ACHN (cell line): ENCODE data around the gene NPAS3.

Experiments used
- DNase-seq: peaks from one replicate; pipeline ENCODE4 v3.0.0-alpha.2; 2015
- in situ Hi-C: cut with HindIII; loops from 2 replicates; pipeline ENCODE4 v1.10.0; 2017; ENCODE audit warnings: low sequenced_read_pairs, low pct_ligation_motif_present, low pct_unique_long_range_greater_than_20kb

NPAS3 gene

GRCh38 chr14:33461036-33461435 is 522.4 kb downstream of the NPAS3 start:
- in situ Hi-C loops: no loop called here

GRCh38 chr14:33463731-33464130 is 525.1 kb downstream of the NPAS3 start:
- in situ Hi-C loops: no loop called here
- no peak for DNase-seq

More at GRCh38 chr14:33461036-33461435, 522.4 kb downstream of the NPAS3 start:
- no peak for DNase-seq

- in situ Hi-C loops: no loop called here
- DNase-seq: no peak
Observed at GRCh38 chr14:33464254-33464962, 525.7 kb downstream of the NPAS3 start.

- DNase-seq: no peak
- in situ Hi-C loops: no loop called here
Observed at GRCh38 chr14:33465846-33466700, 527.4 kb downstream of the NPAS3 start.

- in situ Hi-C loops: no loop called here
- DNase-seq: no peak
Observed at GRCh38 chr14:33467971-33468370, 529.3 kb downstream of the NPAS3 start.

- in situ Hi-C loops: no loop called here
Observed at GRCh38 chr14:33469898-33470297, 531.2 kb downstream of the NPAS3 start.

GRCh38 chr14:33471776-33472175 is 533.1 kb downstream of the NPAS3 start:
- DNase-seq: no peak
- in situ Hi-C loops: no loop called here

More at GRCh38 chr14:33469898-33470297, 531.2 kb downstream of the NPAS3 start:
- no peak for DNase-seq

GRCh38 chr14:33475623-33476022 is 536.9 kb downstream of the NPAS3 start:
- peak; percentile 49 for DNase-seq
- in situ Hi-C loops: no loop called here

- no peak for DNase-seq
- in situ Hi-C loops: no loop called here
Observed at GRCh38 chr14:33477797-33478196, 539.1 kb downstream of the NPAS3 start.

- in situ Hi-C loops: no loop called here
- DNase-seq: no peak
Observed at GRCh38 chr14:33480071-33480886, 541.6 kb downstream of the NPAS3 start.

- no peak for DNase-seq
- in situ Hi-C loops: no loop called here
Observed at GRCh38 chr14:33480887-33481184, 542.2 kb downstream of the NPAS3 start.

GRCh38 chr14:33483110-33483509 is 544.4 kb downstream of the NPAS3 start:
- in situ Hi-C loops: no loop called here
- DNase-seq: no peak

GRCh38 chr14:33483541-33483940 is 544.9 kb downstream of the NPAS3 start:
- DNase-seq: no peak
- in situ Hi-C loops: no loop called here

GRCh38 chr14:33484264-33484663 is 545.6 kb downstream of the NPAS3 start:
- no peak for DNase-seq
- in situ Hi-C loops: no loop called here

- no peak for DNase-seq
- in situ Hi-C loops: no loop called here
Observed at GRCh38 chr14:33486332-33486890, 547.7 kb downstream of the NPAS3 start.

GRCh38 chr14:33488582-33488981 is 549.9 kb downstream of the NPAS3 start:
- DNase-seq: no peak
- in situ Hi-C loops: no loop called here

GRCh38 chr14:33490555-33490954 is 551.9 kb downstream of the NPAS3 start:
- in situ Hi-C loops: no loop called here
- DNase-seq: no peak

GRCh38 chr14:33491112-33491511 is 552.4 kb downstream of the NPAS3 start:
- DNase-seq: no peak
- in situ Hi-C loops: no loop called here

- DNase-seq: no peak
- in situ Hi-C loops: no loop called here
Observed at GRCh38 chr14:33492491-33492890, 553.8 kb downstream of the NPAS3 start.
